ENCODE measurements around the gene GSE1. TPM values are rescaled to one million over a fixed set of nuclear protein-coding genes. Genes with fewer than 3 reads are reported as not detected.

Gene GSE1
- total RNA-seq, 4 donors from 2014 or later = 46.7 to 144 (median 96.9) TPM

GRCh38 chr16:85686912-85687591, 73.9 kb downstream of the GSE1 start:
- Histone ChIP-seq H3K4me3 (no peak overlapping the region), H3K27me3 (no peaks in the 10 kb centered on the region), H3K9me3 (no peaks in the 10 kb centered on the region), H3K36me3 (no peaks in the 10 kb centered on the region), H3K27ac (no peak overlapping the region), H3K4me1 (peaks cover 22% of the 10 kb centered on the region)
- 74% methylated on average over 15 of the region's 15 CpGs for WGBS
- no peak for TF ChIP-seq POLR2A (IDR thresholded peaks at IDR 0.05)
- no peak for TF ChIP-seq EP300 (IDR thresholded peaks at IDR 0.05)
- no peak for TF ChIP-seq CTCF (IDR thresholded peaks at IDR 0.05)
- TF ChIP-seq POLR2AphosphoS5 (IDR thresholded peaks at IDR 0.05) = no peak
- no peak for DNase-seq (ENCODE audit: low spot score in 2 of 2)

- TF ChIP-seq POLR2AphosphoS5 (IDR thresholded peaks at IDR 0.05) = no peak
- TF ChIP-seq CTCF (IDR thresholded peaks at IDR 0.05) = no peak
- no peak for TF ChIP-seq EP300 (IDR thresholded peaks at IDR 0.05)
- TF ChIP-seq POLR2A (IDR thresholded peaks at IDR 0.05) = no peak
- H3K4me3 ChIP-seq = peak overlapping the region; percentile 75
- no peaks in the 10 kb centered on the region for H3K9me3 ChIP-seq
- no peaks in the 10 kb centered on the region for H3K27me3 ChIP-seq
- DNase-seq (ENCODE audit: low spot score in 2 of 2) = no peak
- no peak overlapping the region for H3K27ac ChIP-seq
- WGBS = 78% methylated on average over 38 of the region's 49 CpGs
- H3K36me3 ChIP-seq = no peaks in the 10 kb centered on the region
- peaks cover 22% of the 10 kb centered on the region for H3K4me1 ChIP-seq
Observed at GRCh38 chr16:85687651-85688471, 74.7 kb downstream of the GSE1 start.

- H3K27me3 ChIP-seq = no peaks in the 10 kb centered on the region
- TF ChIP-seq CTCF (IDR thresholded peaks at IDR 0.05) = no peak
- no peak for TF ChIP-seq EP300 (IDR thresholded peaks at IDR 0.05)
- TF ChIP-seq POLR2AphosphoS5 (IDR thresholded peaks at IDR 0.05) = no peak
- no peak for TF ChIP-seq POLR2A (IDR thresholded peaks at IDR 0.05)
- H3K27ac ChIP-seq = no peak within 1 kb of the TSS
- no peaks in the 10 kb centered on the region for H3K9me3 ChIP-seq
- H3K4me3 ChIP-seq = peak within 1 kb of the TSS; percentile 75
- DNase-seq (ENCODE audit: low spot score in 2 of 2) = peak; percentile 88 to 90
- peaks cover 22% of the 10 kb centered on the region for H3K4me1 ChIP-seq
- no peaks in the 10 kb centered on the region for H3K36me3 ChIP-seq
- WGBS = 2% methylated on average over 37 of the region's 86 CpGs
Observed at GRCh38 chr16:85688586-85689284, 75.6 kb downstream of the GSE1 start, which contains the start of gene GINS2. Gene GINS2 (minus strand): TSS chr16:85688954. CDS start chr16:85688898, 56 bp downstream.

GRCh38 chr16:85689285-85689949, 76.3 kb downstream of the GSE1 start:
- no peaks in the 10 kb centered on the region for H3K27me3 ChIP-seq
- H3K27ac ChIP-seq = no peak overlapping the region
- no peaks in the 10 kb centered on the region for H3K36me3 ChIP-seq
- WGBS = 42% methylated on average over 24 of the region's 27 CpGs
- peak overlapping the region; percentile 75 for H3K4me3 ChIP-seq
- peaks cover 22% of the 10 kb centered on the region for H3K4me1 ChIP-seq
- no peaks in the 10 kb centered on the region for H3K9me3 ChIP-seq
- DNase-seq (ENCODE audit: low spot score in 2 of 2) = no peak
- TF ChIP-seq POLR2AphosphoS5 (IDR thresholded peaks at IDR 0.05) (no peak), EP300 (IDR thresholded peaks at IDR 0.05) (no peak), POLR2A (IDR thresholded peaks at IDR 0.05) (no peak), CTCF (IDR thresholded peaks at IDR 0.05) (no peak)
